Measurements from ENCODE around the gene NUP37.
"Not testable (repeated sequence)": the region's sequence is repeated elsewhere in the genome, so short reads cannot be mapped to it uniquely, and the experiment has no call there.

Gene NUP37

GRCh38 chr12:102119674-102120563, at the start of gene NUP37, which contains the start of gene PARPBP:
Gene NUP37, minus strand, starts transcription at chr12:102120114. Its CDS starts 1,596 bp downstream, at chr12:102118518.
Gene PARPBP, plus strand, starts transcription at chr12:102120183. Its CDS starts 3,706 bp downstream, at chr12:102123889.
- peak within 1 kb of the TSS; percentile 72 for H3K4me3 ChIP-seq (ENCODE audit: low read length)
- H3K9me3 ChIP-seq (ENCODE audit: low read length): no peaks in the 10 kb centered on the region
- no peaks in the 10 kb centered on the region for H3K27me3 ChIP-seq (ENCODE audit: insufficient read depth, low read length)
- peaks cover 25% of the 10 kb centered on the region for H3K36me3 ChIP-seq (ENCODE audit: insufficient read depth, low read length)
- H3K4me1 ChIP-seq (ENCODE audit: insufficient read depth, low read length): peaks cover 15% of the 10 kb centered on the region
- H2AFZ ChIP-seq (ENCODE audit: low read depth, low read length): peak within 1 kb of the TSS; percentile 99

GRCh38 chr12:102167821-102168604, 48.1 kb upstream of the NUP37 start:
- Histone ChIP-seq H3K9me3 (ENCODE audit: low read length) (no peaks in the 10 kb centered on the region), H3K36me3 (ENCODE audit: insufficient read depth, low read length) (peaks cover 2% of the 10 kb centered on the region), H3K4me3 (ENCODE audit: low read length) (no peak overlapping the region), H3K4me1 (ENCODE audit: insufficient read depth, low read length) (no peaks in the 10 kb centered on the region), H2AFZ (ENCODE audit: low read depth, low read length) (no peak overlapping the region), H3K27me3 (ENCODE audit: insufficient read depth, low read length) (no peaks in the 10 kb centered on the region)

GRCh38 chr12:102163383-102163782, 43.5 kb upstream of the NUP37 start:
- Histone ChIP-seq H3K4me1 (ENCODE audit: insufficient read depth, low read length) (no peaks in the 10 kb centered on the region), H3K27me3 (ENCODE audit: insufficient read depth, low read length) (no peaks in the 10 kb centered on the region)

GRCh38 chr12:102155206-102155605, 35.3 kb upstream of the NUP37 start:
- not testable (repeated sequence) for H3K9me3 ChIP-seq (ENCODE audit: low read length); H3K4me3 ChIP-seq (ENCODE audit: low read length); H2AFZ ChIP-seq (ENCODE audit: low read depth, low read length); H3K36me3 ChIP-seq (ENCODE audit: insufficient read depth, low read length); H3K27me3 ChIP-seq (ENCODE audit: insufficient read depth, low read length); H3K4me1 ChIP-seq (ENCODE audit: insufficient read depth, low read length)

More at GRCh38 chr12:102163383-102163782, 43.5 kb upstream of the NUP37 start:
- Histone ChIP-seq H3K4me3 (ENCODE audit: low read length) (no peak overlapping the region), H2AFZ (ENCODE audit: low read depth, low read length) (no peak overlapping the region), H3K9me3 (ENCODE audit: low read length) (no peaks in the 10 kb centered on the region), H3K36me3 (ENCODE audit: insufficient read depth, low read length) (peaks cover 2% of the 10 kb centered on the region)

- H3K4me3 ChIP-seq (ENCODE audit: low read length); H3K36me3 ChIP-seq (ENCODE audit: insufficient read depth, low read length); H3K4me1 ChIP-seq (ENCODE audit: insufficient read depth, low read length); H3K9me3 ChIP-seq (ENCODE audit: low read length); H2AFZ ChIP-seq (ENCODE audit: low read depth, low read length); H3K27me3 ChIP-seq (ENCODE audit: insufficient read depth, low read length): not testable (repeated sequence)
Measured at GRCh38 chr12:102147062-102147587, 27.2 kb upstream of the NUP37 start.

- no peaks in the 10 kb centered on the region for H3K4me1 ChIP-seq (ENCODE audit: insufficient read depth, low read length)
Measured at GRCh38 chr12:102144221-102144620, 24.3 kb upstream of the NUP37 start.

GRCh38 chr12:102142866-102143373, 23.0 kb upstream of the NUP37 start:
- not testable (repeated sequence) for H3K4me1 ChIP-seq (ENCODE audit: insufficient read depth, low read length); H3K9me3 ChIP-seq (ENCODE audit: low read length); H3K36me3 ChIP-seq (ENCODE audit: insufficient read depth, low read length); H3K27me3 ChIP-seq (ENCODE audit: insufficient read depth, low read length); H3K4me3 ChIP-seq (ENCODE audit: low read length); H2AFZ ChIP-seq (ENCODE audit: low read depth, low read length)

More at GRCh38 chr12:102144221-102144620, 24.3 kb upstream of the NUP37 start:
- H3K9me3 ChIP-seq (ENCODE audit: low read length): no peaks in the 10 kb centered on the region
- H3K4me3 ChIP-seq (ENCODE audit: low read length): no peak overlapping the region
- no peaks in the 10 kb centered on the region for H3K27me3 ChIP-seq (ENCODE audit: insufficient read depth, low read length)
- H2AFZ ChIP-seq (ENCODE audit: low read depth, low read length): no peak overlapping the region
- H3K36me3 ChIP-seq (ENCODE audit: insufficient read depth, low read length): no peaks in the 10 kb centered on the region

GRCh38 chr12:102137619-102138018, 17.7 kb upstream of the NUP37 start:
- not testable (repeated sequence) for H3K27me3 ChIP-seq (ENCODE audit: insufficient read depth, low read length); H3K36me3 ChIP-seq (ENCODE audit: insufficient read depth, low read length); H2AFZ ChIP-seq (ENCODE audit: low read depth, low read length); H3K4me3 ChIP-seq (ENCODE audit: low read length); H3K9me3 ChIP-seq (ENCODE audit: low read length); H3K4me1 ChIP-seq (ENCODE audit: insufficient read depth, low read length)

- H3K36me3 ChIP-seq (ENCODE audit: insufficient read depth, low read length); H3K4me3 ChIP-seq (ENCODE audit: low read length); H2AFZ ChIP-seq (ENCODE audit: low read depth, low read length); H3K9me3 ChIP-seq (ENCODE audit: low read length); H3K4me1 ChIP-seq (ENCODE audit: insufficient read depth, low read length); H3K27me3 ChIP-seq (ENCODE audit: insufficient read depth, low read length): not testable (repeated sequence)
Measured at GRCh38 chr12:102131442-102131841, 11.5 kb upstream of the NUP37 start.

- not testable (repeated sequence) for H3K27me3 ChIP-seq (ENCODE audit: insufficient read depth, low read length); H2AFZ ChIP-seq (ENCODE audit: low read depth, low read length); H3K4me3 ChIP-seq (ENCODE audit: low read length); H3K9me3 ChIP-seq (ENCODE audit: low read length); H3K36me3 ChIP-seq (ENCODE audit: insufficient read depth, low read length); H3K4me1 ChIP-seq (ENCODE audit: insufficient read depth, low read length)
Measured at GRCh38 chr12:102130720-102131119, 10.8 kb upstream of the NUP37 start.

- H3K36me3 ChIP-seq (ENCODE audit: insufficient read depth, low read length): peaks cover 25% of the 10 kb centered on the region
- H2AFZ ChIP-seq (ENCODE audit: low read depth, low read length): peak overlapping the region; percentile 99
- H3K27me3 ChIP-seq (ENCODE audit: insufficient read depth, low read length); H3K9me3 ChIP-seq (ENCODE audit: low read length): not testable (repeated sequence)
- H3K4me1 ChIP-seq (ENCODE audit: insufficient read depth, low read length): peaks cover 15% of the 10 kb centered on the region
- H3K4me3 ChIP-seq (ENCODE audit: low read length): peak overlapping the region; percentile 72
Measured at GRCh38 chr12:102121328-102121727, 1.4 kb upstream of the NUP37 start.

- peaks cover 26% of the 10 kb centered on the region for H3K36me3 ChIP-seq (ENCODE audit: insufficient read depth, low read length)
- no peaks in the 10 kb centered on the region for H3K9me3 ChIP-seq (ENCODE audit: low read length)
- H3K27me3 ChIP-seq (ENCODE audit: insufficient read depth, low read length): no peaks in the 10 kb centered on the region
- H3K4me3 ChIP-seq (ENCODE audit: low read length): peak overlapping the region; percentile 72
- H2AFZ ChIP-seq (ENCODE audit: low read depth, low read length): peak overlapping the region; percentile 99
- H3K4me1 ChIP-seq (ENCODE audit: insufficient read depth, low read length): peaks cover 15% of the 10 kb centered on the region
Measured at GRCh38 chr12:102120886-102121285, 972 bp upstream of the NUP37 start.

- Histone ChIP-seq H3K9me3 (ENCODE audit: low read length) (no peaks in the 10 kb centered on the region), H3K36me3 (ENCODE audit: insufficient read depth, low read length) (peaks cover 26% of the 10 kb centered on the region), H3K27me3 (ENCODE audit: insufficient read depth, low read length) (no peaks in the 10 kb centered on the region), H2AFZ (ENCODE audit: low read depth, low read length) (peak overlapping the region; percentile 99), H3K4me3 (ENCODE audit: low read length) (peak overlapping the region; percentile 72), H3K4me1 (ENCODE audit: insufficient read depth, low read length) (peaks cover 15% of the 10 kb centered on the region)
Measured at GRCh38 chr12:102120564-102120873, 605 bp upstream of the NUP37 start.
